SIG-M5 treated with dmso at 0.1 percent for 504 hours (cell line): ENCODE results near the gene C17orf100.
A peak's percentile ranks its signal among the peaks of the same experiment; 100 is the strongest.

ENCODE experiments used
- DNase-seq: peaks from one replicate; lab custom pipeline; 2025; ENCODE audit not compliant: unreplicated experiment; lab: John Stamatoyannopoulos, UW

C17orf100 gene

DNA sequence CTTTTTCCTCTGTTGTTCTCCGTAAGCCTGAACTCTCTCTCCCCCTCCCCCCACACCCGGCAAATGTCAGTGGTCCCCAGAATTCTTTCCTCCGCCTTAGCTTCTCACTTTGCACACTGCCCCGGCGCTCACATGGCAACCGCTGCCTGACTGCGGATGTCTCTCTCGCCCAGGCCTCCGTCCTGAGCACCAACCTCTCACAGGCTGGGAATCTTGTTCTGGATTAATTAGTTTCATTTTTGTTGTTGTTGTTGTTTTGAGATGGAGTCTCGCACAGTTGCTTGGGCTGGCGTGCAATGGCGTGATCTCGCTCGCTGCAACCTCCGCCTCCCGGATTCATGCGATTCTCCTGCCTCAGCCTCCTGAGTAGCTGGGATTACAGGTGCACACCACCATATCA is 16.7 kb downstream of the C17orf100 start:
- DNase-seq, result no peak

DNA sequence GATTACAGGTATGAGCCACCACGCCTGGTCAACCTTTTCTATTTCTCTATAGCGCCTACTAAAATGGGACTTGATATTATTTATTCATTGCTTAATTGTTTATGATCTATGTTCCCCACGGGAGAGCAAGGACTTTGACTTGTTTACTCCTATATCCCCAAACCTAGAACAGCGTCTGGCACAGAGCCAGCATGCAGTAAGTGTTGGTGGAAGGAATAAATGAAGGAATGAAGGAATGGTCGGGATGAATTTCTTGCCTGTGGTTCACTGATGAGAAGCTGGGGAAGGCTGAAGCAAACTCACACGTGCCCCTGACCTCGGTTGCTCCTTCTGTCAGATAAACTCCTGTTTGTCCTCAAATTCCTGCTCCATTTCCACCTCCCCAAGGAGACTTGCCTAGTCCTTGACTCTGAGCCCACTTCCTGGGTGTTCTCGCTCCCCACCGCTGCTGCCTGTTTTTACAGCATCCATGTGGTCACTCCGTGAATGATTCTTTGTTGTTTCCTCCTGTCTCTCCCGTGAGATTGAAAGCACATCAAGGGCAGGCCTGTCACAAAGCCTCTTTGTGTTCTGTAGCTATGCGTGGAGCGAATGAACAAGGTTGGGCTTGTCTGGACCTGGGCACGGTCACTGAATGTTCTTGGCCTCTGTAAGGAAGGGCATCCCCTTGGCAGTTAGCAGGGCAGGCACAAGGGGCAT is 17.3 kb downstream of the C17orf100 start:
- no peak for DNase-seq

GRCh38 chr17:6669479-6670212 is 18.1 kb downstream of the C17orf100 start:
- no peak for DNase-seq

DNA sequence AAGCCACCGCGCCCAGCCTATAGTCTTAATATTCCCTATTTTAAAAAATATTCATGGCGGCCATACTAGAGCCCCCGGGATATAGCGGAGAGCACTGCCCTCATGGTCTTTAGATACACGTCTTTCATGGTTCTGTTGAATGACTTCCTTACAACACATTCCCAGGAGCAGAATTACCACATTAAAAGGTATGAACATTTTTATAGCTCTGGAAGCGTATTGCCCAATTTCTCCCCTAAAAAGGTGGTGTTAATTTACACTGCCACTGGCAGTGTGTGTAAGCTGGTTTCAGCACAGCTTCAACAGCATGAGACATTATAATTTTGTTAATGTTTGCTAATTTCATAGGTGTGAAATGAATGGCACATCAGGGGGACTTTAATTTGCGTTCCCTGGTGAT is 19.0 kb downstream of the C17orf100 start:
- no peak for DNase-seq

DNA sequence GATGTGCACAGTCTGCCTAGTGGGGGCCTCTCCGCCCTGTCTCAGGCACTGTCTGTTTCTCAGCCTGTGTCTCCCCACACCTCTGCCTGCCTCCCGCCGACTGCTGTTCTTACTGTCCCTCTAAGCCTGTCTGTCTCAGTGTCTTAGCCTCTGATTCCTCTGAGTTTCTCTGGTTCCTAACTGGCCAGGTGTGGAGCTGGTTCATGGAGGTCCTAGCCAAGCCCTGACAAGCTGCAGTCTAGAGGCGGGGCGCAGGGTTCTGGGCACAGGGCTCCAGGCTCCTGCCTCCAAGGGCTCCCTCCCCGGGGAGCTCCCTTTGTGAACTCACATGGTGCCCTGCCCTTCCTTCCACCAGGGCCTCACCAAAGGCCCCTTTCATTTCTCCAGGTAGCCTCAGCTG is 19.4 kb downstream of the C17orf100 start:
- no peak for DNase-seq

DNA sequence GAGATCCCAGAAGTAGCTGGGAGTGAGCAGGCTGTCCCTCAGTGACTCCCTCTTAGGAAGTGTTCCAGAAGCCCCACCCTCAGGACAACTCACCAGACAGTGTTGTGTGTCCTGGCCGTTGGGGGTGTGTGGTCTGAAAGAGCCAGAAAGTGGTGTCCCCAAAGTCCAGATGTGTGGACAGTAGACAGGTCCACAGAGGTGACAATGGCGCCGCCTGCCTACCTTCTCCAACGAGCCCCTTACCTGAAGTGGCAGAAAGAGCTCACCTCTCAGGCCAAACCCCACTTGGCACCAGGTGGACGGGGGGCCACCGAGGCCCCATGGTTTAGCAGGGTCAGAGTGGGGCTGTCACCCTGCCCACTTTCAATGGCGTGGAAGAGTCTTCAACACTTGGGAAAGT is 19.9 kb downstream of the C17orf100 start:
- no peak for DNase-seq

DNA sequence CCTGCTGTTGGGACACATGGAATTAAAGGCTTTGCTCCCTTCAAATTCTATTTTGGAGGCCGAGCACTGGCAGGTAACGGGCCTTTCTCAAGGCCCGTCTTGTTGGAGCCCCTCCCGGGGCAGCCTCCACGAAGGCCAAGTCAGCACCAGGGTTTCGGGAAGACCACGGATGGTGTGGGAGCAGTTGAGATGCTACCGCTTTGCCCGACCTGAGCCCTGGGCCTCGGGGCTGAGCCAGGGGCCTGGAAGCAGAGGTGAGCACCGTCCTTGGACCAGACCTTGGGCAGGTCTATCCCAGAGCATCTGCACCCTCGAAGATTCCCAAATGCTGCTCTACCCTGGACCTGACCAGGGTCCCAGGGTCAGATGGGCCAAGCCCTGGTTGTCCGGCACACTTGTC is 23.0 kb downstream of the C17orf100 start:
- no peak for DNase-seq

GRCh38 chr17:6675201-6675825 is 23.8 kb downstream of the C17orf100 start:
- DNase-seq, result no peak

- no peak for DNase-seq
Observed at GRCh38 chr17:6676802-6677157, 25.2 kb downstream of the C17orf100 start.

- peak; percentile 21 for DNase-seq
Observed at GRCh38 chr17:6677158-6677831, 25.7 kb downstream of the C17orf100 start.

DNA sequence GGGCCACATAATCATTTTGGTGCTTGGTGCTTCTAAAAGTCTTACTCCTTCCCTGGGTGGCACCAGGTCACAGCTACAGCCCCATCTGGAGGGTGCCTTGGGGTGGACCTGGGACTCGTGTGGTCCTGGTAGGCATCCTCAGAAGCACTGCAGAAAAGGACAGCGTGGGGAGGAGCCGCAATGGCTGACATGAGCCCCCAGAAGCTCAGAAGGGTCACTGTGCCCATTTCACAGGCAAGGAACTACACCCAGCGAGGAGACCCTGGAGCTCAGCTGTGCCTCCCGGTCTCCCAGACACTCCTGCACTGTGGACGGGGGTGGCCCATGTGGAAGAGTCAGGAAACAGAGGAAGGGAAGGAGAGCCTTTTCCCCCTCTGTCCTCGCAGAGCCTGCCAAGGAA is 26.4 kb downstream of the C17orf100 start:
- DNase-seq, result no peak

DNA sequence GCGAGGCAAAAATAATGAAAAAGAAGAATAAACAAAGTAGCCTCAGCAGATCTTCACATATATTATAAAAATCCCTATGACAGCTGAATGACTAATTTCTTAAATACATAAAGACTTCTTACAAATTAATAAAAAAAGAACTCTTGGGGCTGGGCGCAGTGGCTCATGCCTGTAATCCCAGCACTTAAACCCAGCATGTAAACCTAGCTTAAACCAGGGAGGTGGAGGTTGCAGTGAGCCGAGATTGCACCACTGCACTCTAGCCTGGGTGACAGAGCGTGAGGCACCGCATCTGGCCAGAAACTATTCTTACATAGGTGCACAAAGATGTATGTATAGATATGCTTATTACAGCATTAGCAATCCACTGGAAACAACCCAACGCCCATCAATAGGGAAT is 27.7 kb downstream of the C17orf100 start:
- no peak for DNase-seq

DNA sequence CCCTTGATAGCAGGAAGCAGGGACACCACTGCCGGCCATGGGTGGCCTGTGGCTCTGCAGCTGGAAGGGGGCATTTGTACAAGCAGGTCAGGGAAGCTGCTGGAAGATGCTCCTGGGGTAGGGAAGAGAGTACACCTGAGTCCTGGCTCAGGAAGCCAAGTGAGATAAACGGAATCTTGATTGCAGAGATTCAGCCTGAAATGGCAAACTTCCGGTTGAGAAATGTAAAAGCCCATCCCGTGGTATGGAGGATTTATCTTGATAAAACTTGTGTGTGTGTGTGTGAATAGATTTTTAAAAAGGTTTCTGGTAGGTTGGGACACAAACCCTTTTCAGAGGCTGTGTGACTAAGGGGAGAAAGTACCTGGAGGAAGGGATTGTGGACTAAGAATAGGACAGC is 29.6 kb downstream of the C17orf100 start:
- no peak for DNase-seq

GRCh38 chr17:6681671-6682070 is 30.1 kb downstream of the C17orf100 start:
- DNase-seq, result no peak

DNA sequence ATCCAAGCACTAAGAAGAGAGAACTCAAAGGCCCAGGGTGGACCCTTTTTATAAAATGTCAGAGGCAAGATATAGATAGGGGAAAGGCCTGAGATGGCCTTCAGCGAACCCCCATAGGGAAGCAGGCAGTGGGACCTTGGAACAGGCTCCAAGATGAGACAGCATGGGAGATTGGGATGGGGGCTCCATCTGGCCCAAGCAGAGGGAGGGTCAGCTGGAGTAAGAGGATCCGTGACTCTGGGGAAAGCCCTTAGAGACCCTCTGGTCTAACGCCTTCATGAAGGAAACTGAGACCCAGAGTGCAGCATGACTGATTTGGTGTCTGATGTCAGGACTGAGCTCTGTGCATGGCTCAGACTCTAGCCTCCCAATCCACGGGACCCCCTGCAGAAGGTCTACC is 30.8 kb downstream of the C17orf100 start:
- DNase-seq, result no peak

GRCh38 chr17:6683081-6683684 is 31.6 kb downstream of the C17orf100 start:
- DNase-seq, result no peak

DNA sequence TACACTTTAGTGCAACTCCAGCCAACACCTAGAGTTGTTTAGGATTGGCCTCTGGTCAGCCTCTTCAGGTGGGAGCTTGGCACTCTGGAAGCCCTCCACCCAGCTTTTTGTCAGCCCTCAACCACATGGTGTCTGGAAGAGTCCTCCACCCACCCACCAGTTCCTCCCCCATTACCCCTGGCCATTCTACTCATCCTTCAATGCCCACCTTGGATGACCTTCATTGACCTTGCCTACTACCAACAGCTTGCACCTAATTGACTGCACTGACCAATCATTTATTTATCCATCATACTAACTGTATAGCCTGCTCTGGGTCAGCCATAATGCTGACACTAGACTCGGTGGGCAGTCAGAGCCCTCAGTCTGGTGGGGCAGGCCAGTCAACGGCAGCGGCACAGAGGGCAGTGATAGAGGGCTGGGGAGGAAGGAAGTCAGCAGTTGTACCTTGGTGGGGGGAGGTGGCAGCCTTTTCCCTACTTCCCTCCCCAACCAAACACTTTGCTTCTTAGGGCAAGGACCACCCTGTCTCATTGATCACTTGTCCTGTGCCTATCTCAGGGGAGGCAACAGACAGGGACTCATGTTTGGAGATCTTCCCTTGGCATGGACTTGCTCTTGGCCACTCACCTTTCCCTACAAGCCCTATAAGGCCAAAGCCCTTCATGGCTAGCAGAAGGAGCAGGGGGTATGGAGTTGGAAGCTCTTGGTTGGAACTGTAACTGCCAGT is 32.3 kb downstream of the C17orf100 start:
- DNase-seq, result no peak

- DNase-seq, result no peak
Observed at GRCh38 chr17:6684460-6684783, 32.9 kb downstream of the C17orf100 start.

DNA sequence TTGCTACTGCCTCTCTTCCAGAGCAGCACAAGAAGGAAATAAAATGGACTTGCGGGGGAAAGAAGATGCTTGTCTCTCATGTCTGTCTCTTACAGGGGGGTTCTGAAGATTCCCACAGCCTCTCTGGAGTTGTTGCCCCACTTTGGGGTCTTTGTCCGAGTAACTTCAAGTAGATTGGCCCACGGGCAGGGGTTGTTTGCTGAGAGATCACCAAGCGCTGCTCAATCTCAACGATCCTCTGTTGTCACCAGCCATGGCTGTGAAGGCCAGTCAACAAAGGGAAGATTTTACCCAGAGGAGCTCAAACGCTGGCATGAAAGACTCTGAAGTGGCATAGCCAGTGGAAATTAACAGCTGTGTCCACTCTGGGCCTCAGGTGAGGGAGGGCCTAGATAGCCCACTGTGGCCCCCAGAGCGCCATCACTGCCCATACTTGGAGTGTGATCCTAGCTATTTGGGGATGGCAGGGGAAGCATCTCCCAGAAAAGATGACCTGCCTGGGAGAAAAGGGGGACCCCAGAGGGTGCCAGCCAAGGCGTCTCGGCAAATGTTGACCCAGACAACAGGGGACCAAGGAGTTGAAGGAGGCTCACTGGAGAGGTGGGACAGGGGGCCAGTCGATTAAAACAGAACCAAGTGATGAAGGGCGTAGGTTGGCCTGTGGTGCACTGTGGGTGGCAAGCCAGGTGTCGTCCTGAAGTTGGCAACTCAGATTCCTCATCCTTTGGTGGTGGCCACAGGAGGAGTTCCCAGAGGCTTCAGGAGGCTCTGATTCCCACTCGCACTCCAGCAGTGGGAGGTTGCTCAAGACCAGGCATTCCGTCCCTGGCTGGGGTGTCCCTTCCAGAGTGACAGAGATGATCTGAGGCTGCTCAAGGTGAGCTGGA is 33.6 kb downstream of the C17orf100 start:
- DNase-seq, result no peak

DNA sequence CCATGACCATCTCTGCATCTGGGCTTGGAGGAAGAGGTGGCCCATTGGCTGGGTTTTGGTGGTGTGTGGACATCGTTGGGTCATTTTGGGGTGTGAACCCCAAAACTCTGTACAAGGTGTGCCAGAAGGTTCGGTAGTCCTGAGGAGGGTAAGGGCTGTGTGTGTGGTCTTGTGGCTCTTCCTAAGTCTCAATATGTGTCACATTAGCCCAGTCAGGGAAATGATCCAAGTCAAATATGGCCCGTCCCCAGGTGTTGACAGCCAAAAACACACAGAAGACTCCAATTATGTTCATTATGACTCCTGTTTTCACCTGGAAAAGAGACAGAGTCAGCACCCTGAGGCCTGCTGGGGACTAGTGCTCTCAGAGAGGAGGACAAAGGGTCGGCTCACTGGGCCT is 34.5 kb downstream of the C17orf100 start:
- DNase-seq, result no peak
